HepG2 (cell line): ENCODE measurements around the gene NVL. TPM values are rescaled to one million over a fixed set of nuclear protein-coding genes. Genes with fewer than 3 reads are reported as not detected.

Source experiments
- EEA1 ChIP-seq: sonication (generic); formaldehyde crosslinking; IDR thresholded peaks from 2 replicates; pipeline ENCODE4 v1.5.1; 2020; ENCODE audit warnings: mild to moderate bottlenecking, missing genetic modification reagents, borderline replicate concordance
- KLF16 ChIP-seq, 2 experiments: sonication (generic) in 1 of 2; formaldehyde crosslinking in 1 of 2; IDR thresholded peaks; 2 replicates each; pipeline versions ENCODE4 v1.6.1 to v1.8.0; 2016 to 2023; ENCODE audit warnings: missing genetic modification reagents in 2 of 2, missing compliant biosample characterization in 1 of 2
- SAFB2 ChIP-seq: sonication (generic); formaldehyde crosslinking; IDR thresholded peaks from 2 replicates; pipeline ENCODE4 v1.5.1; 2020; ENCODE audit warnings: missing genetic modification reagents, low read depth, mild to moderate bottlenecking, borderline replicate concordance
- ZNF232 ChIP-seq: sonication (generic); formaldehyde crosslinking; IDR thresholded peaks from 2 replicates; pipeline ENCODE4 v1.4.0; 2020; ENCODE audit warnings: missing genetic modification reagents, borderline replicate concordance
- polyA plus RNA-seq, 8 experiments: library from polyadenylated mRNA; depleted of rRNA in 3 of 8; stranded (reverse) in 7 of 8; unstranded in 1 of 8; fragments of >200 nt; fragmentation: Illumina TruSeq in 4 of 8; extraction: Trizol in 4 of 8; gene quantifications; 2 replicates each; pipeline versions ENCODE4 v1.2.1 to v1.2.3, GENCODE V29; 2011 to 2016; ENCODE audit warnings: low read depth in 4 of 8, missing spikeins in 1 of 8, mixed read lengths in 1 of 8; ENCODE audit not compliant: insufficient read depth in 1 of 8
- total RNA-seq, 5 experiments: library from RNA; depleted of rRNA; stranded (reverse); fragments of >200 nt; fragmentation: Illumina TruSeq; extraction: Trizol; gene quantifications; 2 replicates each; pipeline ENCODE4 v1.2.3, GENCODE V29; 2016; ENCODE audit warnings: low read depth in 1 of 5
- TF ChIP-seq, protein P1 (sequence below): sonication (generic); formaldehyde crosslinking; IDR thresholded peaks from 2 replicates; pipeline ENCODE4 v1.5.0; 2020; ENCODE audit warnings: mild to moderate bottlenecking, missing genetic modification reagents, borderline replicate concordance
- TF ChIP-seq, protein P2 (sequence below): IDR thresholded peaks from 2 replicates; pipeline ENCODE4 v1.6.1; 2018; ENCODE audit warnings: missing genetic modification reagents
- TF ChIP-seq, protein P3 (sequence below): sonication (generic); formaldehyde crosslinking; IDR thresholded peaks from 2 replicates; pipeline ENCODE4 v1.4.0; 2020; ENCODE audit warnings: low read depth, mild to moderate bottlenecking, missing genetic modification reagents
- TF ChIP-seq, protein P4 (sequence below): sonication (generic); formaldehyde crosslinking; conservative IDR thresholded peaks from 2 replicates; pipeline ENCODE4 v1.8.0; 2022; ENCODE audit warnings: low read depth, missing genetic modification reagents

NVL gene
- total and polyA plus RNA-seq, 2 of the 13 experiments (the other 11 are each of a cell fraction or from before 2014, with no cell fraction given), result 8.3 to 21.0 TPM

DNA sequence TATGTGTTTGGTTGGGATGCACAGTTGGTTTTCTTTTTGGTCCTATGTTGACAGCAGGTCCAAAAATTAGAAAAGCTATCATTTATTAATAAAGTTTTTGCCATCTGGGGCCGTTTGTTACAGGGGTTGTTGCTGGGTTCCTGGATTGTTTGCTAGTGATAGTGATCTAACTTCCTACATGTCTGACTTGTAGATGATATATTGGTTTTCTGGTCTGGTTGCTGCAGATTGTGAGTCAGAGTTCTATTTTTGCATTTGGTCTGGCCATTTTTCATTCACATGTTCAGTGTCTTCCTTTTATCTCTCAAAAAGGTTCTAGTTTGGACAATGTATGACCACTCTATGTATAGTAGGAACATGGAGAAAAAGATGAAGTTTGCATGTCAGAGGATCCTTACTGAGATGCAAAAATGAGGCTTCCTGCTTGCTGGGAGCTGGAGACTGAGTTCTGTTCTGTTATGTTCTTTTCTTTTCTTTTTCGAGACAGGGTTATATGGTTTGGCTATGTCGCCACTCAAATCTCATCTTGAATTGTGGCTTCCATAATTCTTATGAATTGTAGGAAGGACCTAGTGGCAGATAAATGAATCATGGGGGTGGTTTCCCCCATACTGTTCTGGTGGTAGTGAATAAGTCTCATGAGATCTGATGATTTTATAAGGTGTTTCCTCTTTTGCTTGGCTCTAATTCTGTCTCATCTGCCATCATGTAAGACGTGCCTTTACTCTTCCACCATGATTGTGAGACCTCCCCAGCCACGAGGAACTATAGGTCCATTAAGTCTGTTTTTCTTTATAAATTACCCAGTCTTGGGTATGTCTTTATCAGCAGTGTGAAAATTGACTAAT, 4.2 kb upstream of the NVL start (continued):
- TF ChIP-seq, protein P1, sequence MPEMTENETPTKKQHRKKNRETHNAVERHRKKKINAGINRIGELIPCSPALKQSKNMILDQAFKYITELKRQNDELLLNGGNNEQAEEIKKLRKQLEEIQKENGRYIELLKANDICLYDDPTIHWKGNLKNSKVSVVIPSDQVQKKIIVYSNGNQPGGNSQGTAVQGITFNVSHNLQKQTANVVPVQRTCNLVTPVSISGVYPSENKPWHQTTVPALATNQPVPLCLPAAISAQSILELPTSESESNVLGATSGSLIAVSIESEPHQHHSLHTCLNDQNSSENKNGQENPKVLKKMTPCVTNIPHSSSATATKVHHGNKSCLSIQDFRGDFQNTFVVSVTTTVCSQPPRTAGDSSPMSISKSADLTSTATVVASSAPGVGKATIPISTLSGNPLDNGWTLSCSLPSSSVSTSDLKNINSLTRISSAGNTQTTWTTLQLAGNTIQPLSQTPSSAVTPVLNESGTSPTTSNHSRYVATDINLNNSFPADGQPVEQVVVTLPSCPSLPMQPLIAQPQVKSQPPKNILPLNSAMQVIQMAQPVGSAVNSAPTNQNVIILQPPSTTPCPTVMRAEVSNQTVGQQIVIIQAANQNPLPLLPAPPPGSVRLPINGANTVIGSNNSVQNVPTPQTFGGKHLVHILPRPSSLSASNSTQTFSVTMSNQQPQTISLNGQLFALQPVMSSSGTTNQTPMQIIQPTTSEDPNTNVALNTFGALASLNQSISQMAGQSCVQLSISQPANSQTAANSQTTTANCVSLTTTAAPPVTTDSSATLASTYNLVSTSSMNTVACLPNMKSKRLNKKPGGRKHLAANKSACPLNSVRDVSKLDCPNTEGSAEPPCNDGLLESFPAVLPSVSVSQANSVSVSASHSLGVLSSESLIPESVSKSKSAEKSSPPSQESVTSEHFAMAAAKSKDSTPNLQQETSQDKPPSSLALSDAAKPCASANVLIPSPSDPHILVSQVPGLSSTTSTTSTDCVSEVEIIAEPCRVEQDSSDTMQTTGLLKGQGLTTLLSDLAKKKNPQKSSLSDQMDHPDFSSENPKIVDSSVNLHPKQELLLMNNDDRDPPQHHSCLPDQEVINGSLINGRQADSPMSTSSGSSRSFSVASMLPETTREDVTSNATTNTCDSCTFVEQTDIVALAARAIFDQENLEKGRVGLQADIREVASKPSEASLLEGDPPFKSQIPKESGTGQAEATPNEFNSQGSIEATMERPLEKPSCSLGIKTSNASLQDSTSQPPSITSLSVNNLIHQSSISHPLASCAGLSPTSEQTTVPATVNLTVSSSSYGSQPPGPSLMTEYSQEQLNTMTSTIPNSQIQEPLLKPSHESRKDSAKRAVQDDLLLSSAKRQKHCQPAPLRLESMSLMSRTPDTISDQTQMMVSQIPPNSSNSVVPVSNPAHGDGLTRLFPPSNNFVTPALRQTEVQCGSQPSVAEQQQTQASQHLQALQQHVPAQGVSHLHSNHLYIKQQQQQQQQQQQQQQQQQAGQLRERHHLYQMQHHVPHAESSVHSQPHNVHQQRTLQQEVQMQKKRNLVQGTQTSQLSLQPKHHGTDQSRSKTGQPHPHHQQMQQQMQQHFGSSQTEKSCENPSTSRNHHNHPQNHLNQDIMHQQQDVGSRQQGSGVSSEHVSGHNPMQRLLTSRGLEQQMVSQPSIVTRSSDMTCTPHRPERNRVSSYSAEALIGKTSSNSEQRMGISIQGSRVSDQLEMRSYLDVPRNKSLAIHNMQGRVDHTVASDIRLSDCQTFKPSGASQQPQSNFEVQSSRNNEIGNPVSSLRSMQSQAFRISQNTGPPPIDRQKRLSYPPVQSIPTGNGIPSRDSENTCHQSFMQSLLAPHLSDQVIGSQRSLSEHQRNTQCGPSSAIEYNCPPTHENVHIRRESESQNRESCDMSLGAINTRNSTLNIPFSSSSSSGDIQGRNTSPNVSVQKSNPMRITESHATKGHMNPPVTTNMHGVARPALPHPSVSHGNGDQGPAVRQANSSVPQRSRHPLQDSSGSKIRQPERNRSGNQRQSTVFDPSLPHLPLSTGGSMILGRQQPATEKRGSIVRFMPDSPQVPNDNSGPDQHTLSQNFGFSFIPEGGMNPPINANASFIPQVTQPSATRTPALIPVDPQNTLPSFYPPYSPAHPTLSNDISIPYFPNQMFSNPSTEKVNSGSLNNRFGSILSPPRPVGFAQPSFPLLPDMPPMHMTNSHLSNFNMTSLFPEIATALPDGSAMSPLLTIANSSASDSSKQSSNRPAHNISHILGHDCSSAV (CRISPR knock-in tag), result no peak
- TF ChIP-seq, protein P2, sequence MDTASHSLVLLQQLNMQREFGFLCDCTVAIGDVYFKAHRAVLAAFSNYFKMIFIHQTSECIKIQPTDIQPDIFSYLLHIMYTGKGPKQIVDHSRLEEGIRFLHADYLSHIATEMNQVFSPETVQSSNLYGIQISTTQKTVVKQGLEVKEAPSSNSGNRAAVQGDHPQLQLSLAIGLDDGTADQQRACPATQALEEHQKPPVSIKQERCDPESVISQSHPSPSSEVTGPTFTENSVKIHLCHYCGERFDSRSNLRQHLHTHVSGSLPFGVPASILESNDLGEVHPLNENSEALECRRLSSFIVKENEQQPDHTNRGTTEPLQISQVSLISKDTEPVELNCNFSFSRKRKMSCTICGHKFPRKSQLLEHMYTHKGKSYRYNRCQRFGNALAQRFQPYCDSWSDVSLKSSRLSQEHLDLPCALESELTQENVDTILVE, result no peak
- TF ChIP-seq, protein P3, sequence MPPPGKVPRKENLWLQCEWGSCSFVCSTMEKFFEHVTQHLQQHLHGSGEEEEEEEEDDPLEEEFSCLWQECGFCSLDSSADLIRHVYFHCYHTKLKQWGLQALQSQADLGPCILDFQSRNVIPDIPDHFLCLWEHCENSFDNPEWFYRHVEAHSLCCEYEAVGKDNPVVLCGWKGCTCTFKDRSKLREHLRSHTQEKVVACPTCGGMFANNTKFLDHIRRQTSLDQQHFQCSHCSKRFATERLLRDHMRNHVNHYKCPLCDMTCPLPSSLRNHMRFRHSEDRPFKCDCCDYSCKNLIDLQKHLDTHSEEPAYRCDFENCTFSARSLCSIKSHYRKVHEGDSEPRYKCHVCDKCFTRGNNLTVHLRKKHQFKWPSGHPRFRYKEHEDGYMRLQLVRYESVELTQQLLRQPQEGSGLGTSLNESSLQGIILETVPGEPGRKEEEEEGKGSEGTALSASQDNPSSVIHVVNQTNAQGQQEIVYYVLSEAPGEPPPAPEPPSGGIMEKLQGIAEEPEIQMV (CRISPR knock-in tag), result no peak
- no peak for TF ChIP-seq EEA1 (CRISPR knock-in tag)
- no peak for TF ChIP-seq KLF16 (CRISPR knock-in tag; IDR thresholded peaks at IDR 0.05)
- no peak for TF ChIP-seq SAFB2 (CRISPR knock-in tag)
- no peak for TF ChIP-seq ZNF232
- TF ChIP-seq, protein P4, sequence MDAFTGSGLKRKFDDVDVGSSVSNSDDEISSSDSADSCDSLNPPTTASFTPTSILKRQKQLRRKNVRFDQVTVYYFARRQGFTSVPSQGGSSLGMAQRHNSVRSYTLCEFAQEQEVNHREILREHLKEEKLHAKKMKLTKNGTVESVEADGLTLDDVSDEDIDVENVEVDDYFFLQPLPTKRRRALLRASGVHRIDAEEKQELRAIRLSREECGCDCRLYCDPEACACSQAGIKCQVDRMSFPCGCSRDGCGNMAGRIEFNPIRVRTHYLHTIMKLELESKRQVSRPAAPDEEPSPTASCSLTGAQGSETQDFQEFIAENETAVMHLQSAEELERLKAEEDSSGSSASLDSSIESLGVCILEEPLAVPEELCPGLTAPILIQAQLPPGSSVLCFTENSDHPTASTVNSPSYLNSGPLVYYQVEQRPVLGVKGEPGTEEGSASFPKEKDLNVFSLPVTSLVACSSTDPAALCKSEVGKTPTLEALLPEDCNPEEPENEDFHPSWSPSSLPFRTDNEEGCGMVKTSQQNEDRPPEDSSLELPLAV, result no peak
